Measurements from ENCODE around the gene WDFY3.

Gene WDFY3

GRCh38 chr4:84940960-84941359 lies 25.5 kb downstream of the WDFY3 start:
- DNase-seq = no peak

GRCh38 chr4:84939113-84939512 lies 27.4 kb downstream of the WDFY3 start:
- DNase-seq = no peak

- no peak for DNase-seq
These were observed 28.2 kb downstream of the WDFY3 start for GRCh38 chr4:84938316-84938715.

- no peak for DNase-seq
These were observed 29.0 kb downstream of the WDFY3 start for GRCh38 chr4:84937381-84937977.

- no peak for DNase-seq
These were observed 30.4 kb downstream of the WDFY3 start for GRCh38 chr4:84936123-84936522.

GRCh38 chr4:84932462-84932861 lies 34.0 kb downstream of the WDFY3 start:
- DNase-seq = no peak

GRCh38 chr4:84931961-84932360 lies 34.5 kb downstream of the WDFY3 start:
- DNase-seq = no peak

GRCh38 chr4:84931274-84931673 lies 35.2 kb downstream of the WDFY3 start:
- no peak for DNase-seq

GRCh38 chr4:84928089-84928488 lies 38.4 kb downstream of the WDFY3 start:
- no peak for DNase-seq

GRCh38 chr4:84927428-84927827 lies 39.1 kb downstream of the WDFY3 start:
- no peak for DNase-seq

- no peak for DNase-seq
These were observed 40.9 kb downstream of the WDFY3 start for GRCh38 chr4:84925558-84925957.

GRCh38 chr4:84924434-84924833 lies 42.1 kb downstream of the WDFY3 start:
- no peak for DNase-seq

- no peak for DNase-seq
These were observed 45.9 kb downstream of the WDFY3 start for GRCh38 chr4:84920617-84921016.

- no peak for DNase-seq
These were observed 48.5 kb downstream of the WDFY3 start for GRCh38 chr4:84917869-84918600.

- no peak for DNase-seq
These were observed 49.2 kb downstream of the WDFY3 start for GRCh38 chr4:84917086-84917821.

GRCh38 chr4:84916227-84916626 lies 50.3 kb downstream of the WDFY3 start:
- DNase-seq = no peak

GRCh38 chr4:84915396-84915780 lies 51.1 kb downstream of the WDFY3 start:
- no peak for DNase-seq

- no peak for DNase-seq
These were observed 51.6 kb downstream of the WDFY3 start for GRCh38 chr4:84914686-84915395.

GRCh38 chr4:84913176-84913575 lies 53.3 kb downstream of the WDFY3 start:
- no peak for DNase-seq

- DNase-seq = no peak
These were observed 53.7 kb downstream of the WDFY3 start for GRCh38 chr4:84912741-84913140.

- DNase-seq = no peak
These were observed 57.6 kb downstream of the WDFY3 start for GRCh38 chr4:84908876-84909275.

GRCh38 chr4:84907145-84907544 lies 59.3 kb downstream of the WDFY3 start:
- no peak for DNase-seq

- no peak for DNase-seq
These were observed 60.8 kb downstream of the WDFY3 start for GRCh38 chr4:84905646-84906045.
